Measurements from ENCODE around the gene DOK5.

DOK5 gene

DNA sequence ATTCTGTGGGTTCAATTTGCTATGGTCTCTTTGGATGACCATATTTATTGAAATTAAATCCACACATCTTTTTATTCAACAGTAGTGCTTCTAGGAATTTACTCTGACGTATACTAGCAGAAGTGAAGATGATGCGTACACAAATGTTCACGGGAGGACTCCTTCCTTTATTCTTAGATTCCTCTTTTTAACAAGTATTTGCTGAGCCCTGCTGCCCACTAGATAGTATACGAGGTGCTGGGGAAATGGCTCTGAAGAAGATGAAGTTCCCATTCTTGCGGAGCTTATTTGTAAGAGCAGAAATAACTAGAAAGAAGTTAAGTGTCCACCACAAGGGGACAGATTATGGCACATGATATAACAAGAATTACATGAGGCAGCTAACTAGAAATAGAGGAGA is 145.2 kb downstream of the DOK5 start:
- no peak for DNase-seq

DNA sequence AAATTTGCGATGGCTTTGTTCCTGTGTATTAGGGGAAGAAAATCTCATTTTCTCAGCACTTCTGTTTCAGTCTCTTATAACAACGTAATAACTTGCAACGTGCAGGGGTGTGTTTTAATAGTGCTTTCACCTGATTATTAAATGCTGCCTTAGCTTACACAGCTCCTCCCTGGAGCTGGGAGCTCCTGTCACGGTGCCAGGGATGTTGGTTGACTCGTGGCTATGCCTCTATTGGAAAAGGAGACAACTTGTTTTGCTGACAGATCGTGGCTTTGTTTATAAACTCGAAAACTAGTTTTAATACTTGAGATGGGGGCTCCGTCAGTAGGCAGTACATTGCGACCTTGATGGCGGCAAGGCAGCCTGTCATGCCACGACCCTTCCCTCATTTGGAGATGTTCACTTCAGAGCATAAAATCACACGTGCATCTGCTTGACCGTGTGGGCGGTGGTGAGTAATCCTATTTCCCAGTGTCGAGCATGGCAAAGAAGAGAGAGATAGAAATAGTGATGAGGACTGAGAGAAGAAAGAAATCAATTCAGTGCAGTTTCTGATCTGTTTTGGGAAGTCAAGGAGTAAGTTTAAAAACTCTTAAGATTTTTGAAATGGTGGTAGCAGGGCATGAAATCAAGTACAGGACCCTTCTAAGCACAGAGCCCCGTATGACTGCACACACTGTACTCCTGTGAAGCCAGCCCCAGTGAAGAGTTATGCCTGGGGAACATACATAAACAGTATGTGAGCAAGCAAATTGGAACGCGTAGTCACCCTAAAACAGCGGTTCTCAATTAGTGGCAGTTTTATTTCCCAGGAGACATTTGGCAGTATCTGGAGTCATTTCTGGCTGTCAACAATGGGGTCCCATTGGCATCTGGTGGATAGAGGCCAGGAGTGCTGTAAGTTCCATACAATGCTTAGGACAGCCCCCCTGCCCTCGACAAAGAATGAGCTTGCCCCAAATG is 147.2 kb downstream of the DOK5 start:
- no peak for DNase-seq

DNA sequence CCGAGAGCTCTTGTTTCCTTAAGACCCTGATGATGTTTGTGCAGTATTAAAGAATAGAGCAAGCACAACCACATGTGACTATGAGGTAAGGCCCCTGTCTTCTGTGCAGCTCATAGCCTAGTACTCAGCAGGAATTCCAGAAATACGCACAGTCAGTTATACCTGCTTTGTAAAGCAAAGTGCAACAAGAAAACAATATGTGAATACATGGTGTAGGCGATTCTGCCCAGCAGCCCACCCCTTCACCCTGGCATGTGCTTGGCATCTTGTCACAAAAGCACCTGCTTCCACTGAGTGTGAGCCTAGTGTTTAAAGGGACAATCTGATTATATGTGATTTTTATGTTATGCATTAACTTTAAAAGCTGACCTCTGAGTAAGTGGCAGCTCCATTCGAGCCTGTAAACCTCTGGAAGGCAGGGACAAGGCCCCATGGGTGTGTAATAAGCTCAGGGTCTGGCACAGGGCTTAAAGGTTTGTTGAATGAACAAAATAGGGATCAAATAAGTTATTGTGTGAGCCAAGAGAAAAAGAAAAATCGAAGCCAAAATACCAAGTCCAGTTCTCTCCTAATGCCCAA is 148.7 kb downstream of the DOK5 start:
- no peak for DNase-seq

DNA sequence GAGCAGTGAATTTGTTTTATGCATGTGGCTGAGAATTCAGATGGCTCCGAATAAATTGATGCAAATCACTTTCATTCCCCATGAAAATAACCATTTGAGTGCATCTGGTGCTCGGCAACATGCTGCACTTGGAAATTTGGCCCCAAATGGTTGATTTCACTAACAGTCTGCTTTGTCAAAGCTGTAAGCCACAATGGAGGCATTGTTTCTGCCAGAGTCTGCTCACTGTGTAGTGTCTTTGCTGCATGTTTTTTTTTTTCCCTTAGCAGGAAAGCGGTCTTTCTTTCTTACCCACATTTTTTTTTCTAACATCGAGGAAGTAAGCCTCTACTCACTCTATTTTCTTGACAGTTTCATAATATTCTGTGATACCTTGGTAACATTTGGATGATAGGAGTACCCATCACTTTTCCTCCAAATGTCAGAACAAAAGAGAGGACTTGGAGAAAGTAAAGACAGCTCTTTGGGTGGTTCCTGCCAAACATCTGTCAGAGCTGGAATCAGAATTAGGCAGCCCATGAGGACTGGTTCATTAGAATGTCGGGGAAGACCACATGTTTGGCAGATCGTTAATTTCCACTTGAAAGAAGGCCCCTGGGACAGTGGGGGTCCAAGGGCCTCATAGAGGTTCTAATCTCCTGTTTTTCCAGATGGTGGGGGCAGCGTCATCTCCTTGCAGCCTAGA is 149.5 kb downstream of the DOK5 start:
- no peak for DNase-seq

DNA sequence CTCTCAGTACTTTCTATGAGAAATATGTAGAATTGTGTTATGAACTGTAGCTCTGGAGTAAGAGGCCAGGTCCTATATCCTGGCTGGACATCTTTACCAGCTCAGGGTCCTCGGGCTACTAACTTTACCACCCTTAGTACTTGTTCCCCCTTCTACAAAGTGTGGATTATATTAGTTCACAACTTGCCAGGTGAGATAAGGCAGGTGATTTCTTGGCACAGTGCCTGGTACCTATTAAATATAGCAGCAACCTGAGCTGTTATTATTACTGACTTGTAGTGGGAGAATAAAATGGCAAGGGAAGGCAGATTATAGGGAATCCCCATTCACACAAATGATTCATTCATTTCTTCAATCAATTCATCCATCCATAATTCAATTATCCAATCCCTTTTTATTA is 150.1 kb downstream of the DOK5 start:
- DNase-seq, result no peak

DNA sequence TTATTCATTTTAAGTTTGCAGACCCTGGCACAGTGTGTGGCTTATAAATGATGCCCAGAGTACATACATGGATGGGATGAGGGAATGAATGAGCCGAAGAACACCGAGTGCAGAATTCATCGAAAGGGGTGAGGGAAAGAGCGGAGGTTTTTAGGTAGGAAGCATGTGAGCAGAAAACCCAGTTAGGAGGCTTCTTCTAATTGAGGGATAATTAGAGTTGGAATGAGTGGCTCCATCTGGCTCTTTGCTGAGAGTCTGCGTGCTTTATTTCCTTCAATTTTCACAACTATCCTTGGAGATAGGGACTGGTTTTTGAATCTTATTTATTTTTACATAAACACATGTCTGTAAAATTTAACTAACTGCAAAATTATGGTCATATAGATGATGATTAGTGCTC is 150.7 kb downstream of the DOK5 start:
- no peak for DNase-seq

DNA sequence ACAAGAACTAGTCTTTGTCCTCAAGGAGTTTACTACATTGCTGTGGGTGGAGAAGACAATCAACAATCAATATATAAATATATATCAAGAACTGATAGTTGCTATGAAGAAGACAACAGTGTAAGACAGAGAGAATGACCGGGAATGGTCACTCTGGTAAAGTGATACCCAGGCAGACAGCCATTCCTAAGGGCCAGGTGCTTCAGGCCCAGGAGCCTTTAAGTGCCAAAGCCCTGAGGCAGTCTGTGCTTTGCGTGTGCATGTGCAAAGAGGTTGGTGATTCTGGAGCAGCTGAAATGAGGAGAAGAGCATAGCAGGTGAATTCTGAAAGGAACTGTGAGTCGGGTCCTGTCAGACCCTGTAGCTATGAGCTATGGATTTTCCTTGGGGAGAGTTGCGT is 154.2 kb downstream of the DOK5 start:
- no peak for DNase-seq

DNA sequence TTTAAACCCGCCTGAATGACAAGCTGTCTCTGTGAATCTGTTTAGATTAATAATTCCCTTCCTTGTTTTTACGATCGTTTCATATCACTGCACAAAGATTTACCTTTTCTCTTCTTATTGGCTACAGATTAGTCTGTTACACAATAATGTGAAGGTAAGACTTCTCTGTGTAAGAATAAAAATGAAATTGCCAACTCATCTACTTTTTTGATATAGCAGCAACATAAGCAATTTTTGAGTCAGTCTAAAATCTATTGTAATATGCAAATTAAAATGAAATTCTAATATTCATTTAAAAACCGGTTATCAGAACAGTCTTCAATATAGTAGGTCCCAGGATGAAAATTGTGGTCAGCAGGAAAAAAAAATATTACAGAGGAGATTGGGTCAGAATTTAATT is 155.2 kb downstream of the DOK5 start:
- no peak for DNase-seq

DNA sequence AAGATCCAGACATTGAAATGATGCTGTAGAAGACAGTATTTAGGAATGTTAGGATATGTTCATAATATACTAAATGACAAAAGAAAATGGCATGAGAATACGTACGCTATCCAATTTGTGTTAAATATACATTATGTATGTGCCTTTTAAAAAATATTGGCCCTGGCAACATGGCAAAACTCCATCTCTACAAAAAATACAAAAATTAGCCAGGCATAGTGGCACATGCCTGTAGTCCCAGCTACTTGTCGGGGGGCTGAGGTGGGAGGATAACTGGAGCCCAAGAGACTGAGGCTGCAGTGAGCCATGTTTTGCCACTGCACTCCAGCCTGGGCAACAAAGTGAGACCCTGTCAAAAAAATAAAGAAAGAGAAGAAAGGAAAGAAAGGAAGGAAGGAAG is 155.7 kb downstream of the DOK5 start:
- no peak for DNase-seq

DNA sequence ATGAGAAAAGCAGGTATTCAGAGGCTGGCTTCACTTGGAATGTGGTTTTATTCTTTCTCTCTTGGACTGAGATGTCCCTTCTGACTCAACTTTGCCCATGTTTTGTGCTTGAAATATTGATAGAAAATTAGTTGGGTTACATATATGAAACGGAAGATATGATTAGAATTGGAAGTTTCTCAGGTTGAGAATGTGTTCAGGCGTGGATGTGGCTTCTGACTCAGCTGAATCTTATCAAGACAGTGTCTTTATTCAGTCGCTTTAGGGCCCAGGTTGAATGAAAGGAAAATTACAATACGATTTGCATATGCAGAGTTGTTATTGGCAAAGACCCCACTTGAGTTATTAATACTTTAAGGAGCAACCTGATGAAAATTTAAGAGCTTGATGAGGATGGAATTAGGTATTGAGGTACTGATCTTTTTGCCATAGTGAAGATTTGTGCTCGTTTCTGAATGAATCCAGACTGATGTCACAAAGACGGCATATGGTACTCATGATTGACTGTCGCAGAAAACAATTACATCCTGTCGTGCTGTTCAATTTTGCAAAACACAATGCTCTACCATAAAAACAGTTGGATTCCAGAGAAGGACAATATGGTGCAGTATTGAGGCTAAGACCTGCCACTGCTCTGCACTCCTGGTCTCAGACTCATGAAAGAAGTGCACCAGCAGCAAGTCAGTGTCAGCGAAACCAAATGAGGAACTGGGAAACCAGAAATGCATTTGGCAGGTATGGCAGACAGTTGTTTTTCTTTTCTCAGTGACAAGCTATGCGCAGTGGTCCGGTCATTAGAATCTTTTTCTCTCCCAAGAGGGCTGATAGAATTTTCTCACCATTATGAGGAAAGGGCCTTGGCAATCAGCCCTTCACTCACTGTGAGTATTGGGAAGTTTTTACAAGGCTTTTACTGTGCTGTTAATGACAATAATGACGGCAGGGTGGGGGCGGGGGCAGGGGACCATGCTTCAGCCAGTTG is 158.3 kb downstream of the DOK5 start:
- DNase-seq, result no peak

DNA sequence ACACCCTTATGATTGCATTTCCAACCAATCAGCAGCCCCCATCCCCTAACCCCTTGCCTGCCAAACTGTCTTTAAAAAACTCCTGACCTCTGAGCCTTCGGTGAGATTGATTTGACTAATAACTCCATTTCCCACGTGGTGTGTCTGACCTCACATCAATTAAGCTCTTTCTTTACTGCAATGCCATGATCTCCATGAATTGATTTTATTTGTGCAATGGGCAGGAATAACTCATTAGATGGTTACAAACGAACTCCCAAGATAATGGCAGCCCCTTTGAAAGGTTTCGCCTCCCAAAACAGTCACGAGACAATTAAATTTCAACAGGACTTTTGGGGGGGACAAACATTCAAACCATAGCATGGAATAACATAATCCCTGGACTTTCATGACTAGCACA is 161.2 kb downstream of the DOK5 start:
- no peak for DNase-seq

DNA sequence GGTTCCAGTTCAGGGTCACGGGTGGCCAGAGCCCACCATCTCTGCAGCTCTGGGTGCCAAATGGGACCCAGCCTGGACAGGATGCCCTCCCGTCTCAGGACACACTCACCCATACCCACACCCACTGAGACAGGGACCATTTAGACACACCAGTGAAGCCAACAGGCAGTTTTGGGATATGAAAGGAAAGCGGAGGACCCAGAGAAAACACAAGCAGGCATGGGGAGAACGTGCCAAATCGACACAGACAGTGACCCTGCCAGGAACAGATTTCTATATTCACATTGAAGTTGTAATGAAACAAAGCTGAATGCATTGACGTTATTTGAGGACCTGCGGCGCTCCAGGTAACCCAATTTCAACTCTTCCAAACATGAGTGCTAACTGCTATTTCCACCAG is 164.5 kb downstream of the DOK5 start:
- no peak for DNase-seq

DNA sequence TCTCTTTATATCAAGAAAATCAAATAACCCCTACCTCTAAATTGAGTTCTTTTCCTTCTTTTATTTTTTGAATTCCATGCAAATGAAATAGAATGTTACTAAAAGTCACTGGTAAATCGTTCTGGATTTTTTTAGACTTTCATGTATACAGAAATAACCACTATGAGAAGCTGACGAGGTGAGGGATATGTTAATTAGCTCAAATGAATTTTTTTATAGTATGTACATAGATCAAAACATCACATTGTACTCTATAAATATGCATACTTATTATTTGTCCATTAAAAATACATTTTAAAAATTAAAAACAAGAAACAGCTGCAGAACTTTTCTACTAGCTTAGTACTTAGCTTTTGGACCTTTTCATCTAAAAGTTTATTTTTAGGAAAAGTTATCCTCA is 165.4 kb downstream of the DOK5 start:
- no peak for DNase-seq

DNA sequence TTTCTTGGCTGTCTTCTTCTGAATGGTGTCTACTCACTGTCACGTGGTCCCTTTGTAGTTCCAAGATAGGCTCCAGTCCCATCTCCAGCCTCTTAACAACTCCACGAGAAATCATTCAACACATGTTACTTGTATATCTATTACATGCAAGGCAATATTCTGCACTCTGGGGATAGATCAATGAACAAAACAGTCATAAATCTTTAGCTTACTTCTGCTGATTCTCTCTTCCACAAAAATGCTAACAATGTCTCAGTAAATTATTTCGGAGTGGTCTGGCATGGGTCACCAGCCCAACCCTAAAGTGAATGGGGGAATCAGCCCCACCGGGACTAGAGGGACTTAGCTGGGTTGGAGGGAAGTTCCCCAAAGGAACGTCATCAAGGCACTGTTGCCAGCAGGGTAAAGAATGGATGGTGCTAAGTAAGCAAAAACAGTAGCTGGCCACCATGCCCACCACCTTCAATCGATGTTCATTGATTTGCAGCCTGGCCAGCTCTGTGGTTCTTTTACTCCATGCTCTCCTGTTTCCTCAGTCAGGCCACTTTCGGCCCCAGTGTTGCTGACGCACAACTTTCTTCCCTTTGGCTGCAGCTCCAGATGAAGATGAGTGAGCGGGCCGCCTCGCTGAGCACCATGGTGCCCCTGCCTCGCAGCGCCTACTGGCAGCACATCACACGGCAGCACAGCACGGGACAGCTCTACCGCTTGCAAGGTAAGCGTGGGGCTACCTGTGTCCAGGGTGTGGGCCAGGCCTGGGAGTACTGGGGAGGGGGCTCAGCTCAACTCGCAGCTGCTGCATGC is 167.7 kb downstream of the DOK5 start:
- no peak for DNase-seq

DNA sequence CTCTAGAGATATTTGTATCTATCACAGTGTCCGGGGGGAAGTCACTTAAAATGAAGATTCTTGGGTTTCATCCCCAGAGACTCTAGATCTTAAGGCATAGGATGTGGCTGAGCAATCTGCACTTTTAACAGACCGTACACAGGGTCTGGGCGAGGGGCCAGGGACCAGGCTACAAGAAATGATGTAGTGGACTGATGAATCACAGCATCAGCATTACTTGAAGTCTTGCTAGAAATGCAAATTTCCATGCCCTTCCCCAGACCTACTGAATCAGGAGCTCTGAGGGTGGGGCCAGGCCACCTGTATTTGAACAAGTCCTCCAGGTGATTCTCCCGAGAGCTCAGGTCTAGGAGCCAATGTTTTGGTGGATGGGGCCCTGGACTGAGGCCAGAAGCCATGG is 168.4 kb downstream of the DOK5 start:
- DNase-seq, result no peak

DNA sequence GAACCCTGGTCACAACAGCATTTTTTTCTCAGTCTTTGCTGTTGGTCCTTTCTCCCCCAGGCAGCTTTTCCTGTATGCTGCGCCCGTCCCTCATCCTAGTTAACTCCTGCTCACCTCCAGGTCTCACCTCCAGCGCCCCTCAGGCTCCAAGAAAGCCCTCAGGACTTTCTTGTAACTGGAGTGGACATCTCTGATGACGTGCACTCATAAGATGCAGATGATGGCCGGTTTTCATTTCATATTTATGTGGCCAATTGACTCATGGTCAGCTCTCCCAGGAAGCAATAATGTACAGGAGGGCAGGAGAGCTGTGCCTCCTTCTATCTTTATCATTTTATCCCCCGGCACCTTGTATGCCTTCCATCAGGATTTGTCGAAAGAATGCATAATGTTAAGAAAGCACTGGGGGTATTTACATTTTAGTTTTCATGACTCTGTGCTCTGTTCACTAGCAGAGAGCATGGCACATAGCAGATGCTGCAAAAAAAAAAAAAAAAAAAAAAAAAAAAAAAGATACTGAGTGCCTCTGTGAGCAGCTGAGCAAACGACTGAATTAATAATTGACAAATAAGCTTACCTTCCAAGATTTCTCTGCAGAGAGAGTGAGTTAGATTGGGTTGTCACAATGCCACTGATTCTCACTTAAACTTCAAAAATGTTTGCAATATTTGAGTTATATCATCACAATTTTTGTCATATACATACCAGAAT is 170.2 kb downstream of the DOK5 start:
- DNase-seq, result no peak

DNA sequence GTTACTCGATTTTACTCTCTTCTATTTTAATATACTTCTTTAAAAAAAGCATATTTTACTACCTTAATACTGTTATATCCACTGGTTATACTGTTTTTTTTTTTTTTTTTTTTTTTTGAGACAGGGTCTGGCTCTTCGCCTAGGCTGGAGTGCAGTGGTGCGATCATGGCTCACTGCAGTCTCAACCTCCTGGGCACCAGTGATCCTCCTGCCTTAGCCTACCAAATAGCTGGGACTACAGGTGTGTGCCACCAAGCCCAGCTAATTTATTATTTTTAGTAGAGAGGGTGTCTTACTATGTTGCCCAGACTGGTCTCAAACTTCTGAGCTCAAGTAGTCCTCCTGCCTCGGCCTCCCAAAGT is 170.7 kb downstream of the DOK5 start:
- no peak for DNase-seq

DNA sequence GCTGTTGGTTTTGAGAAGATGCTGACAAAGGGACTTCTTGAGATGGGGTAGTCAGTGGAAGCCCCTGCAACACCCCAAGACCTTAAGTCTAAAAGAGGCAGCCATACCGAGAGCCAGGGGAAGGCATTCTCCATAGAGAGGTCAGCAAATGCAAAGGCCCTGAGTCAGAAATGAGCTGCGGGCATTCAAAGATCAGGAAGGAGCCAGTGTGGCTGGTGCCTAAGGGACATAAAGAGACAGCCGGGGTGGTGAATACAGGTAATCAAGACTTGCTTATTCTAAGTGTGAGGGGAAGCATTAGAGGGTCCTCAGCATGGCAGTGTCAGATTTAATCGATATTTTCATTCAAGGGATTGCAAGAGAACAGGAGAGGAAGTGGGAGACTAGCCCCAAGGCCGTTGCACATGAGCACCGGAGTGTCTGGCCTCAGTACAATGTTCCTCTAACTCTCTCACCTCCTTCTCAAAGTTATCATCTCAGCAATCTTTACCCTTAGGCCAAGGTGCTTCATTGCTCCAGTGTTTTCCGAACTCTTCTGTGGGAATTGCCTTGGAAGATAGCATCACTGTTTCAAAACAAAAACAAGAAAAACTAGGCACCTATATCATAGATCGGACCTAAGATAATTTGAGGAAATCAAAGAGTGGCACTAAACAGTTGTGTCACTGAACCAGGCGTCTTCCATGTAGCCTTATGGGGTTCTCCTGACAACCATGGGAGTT is 173.2 kb downstream of the DOK5 start:
- no peak for DNase-seq

DNA sequence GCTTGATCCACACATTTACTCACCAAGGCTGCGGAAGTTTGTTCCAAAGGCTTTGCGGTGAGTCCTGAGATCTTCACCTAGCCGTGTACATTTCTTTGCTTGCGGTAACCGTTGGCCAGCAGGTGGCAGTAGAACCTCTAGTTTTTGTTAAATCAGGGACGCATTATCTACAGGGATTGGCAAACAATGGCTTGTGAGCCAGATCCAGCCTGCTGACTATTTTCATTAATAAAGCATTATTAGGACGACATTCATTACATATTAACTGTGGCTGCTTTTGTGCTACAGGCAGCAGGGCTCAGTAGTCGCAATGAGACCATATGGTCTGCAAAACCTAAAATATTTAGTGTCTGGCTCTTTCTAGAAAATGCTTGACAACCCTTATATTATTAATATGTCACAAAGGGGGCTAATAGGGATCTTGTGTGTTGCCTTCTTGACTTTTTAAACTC is 174.1 kb downstream of the DOK5 start:
- DNase-seq, result peak; percentile 34

DNA sequence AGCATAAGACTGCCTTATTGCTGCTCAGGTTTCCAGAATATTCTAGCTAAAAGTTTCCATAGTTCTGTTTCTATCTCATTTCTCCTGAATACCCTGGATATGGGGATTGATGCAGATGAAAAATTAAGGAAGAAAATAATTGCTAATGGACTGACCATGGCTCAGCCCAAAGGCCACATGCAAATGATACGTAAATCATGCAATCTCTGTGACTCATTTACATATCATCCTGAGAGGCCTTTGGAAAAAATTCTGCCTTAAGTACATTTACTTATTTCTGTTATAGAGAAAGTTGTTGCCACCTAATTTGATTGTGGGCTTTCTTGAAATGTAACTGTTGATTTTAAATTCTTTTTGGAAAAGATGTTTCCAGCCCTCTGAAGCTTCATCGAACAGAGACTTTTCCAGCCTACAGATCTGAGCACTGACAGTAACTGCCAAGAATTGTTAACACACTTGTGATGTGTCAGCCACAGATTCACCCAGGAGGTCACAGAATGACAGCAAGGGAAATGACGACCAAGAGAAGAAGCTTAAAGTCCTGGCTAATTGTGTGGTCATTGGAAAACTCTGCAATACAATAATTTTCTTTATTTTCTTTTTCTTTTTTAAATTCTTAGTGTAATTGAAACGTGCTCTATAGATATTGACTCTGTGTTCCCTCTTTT is 174.8 kb downstream of the DOK5 start:
- no peak for DNase-seq

Measured in activated CD4-positive, alpha-beta T cell treated with anti-CD3 and anti-CD28 coated beads for 1 hour (primary cell).